Mucosa of descending colon (tissue), 3 donors: ENCODE measurements around the gene LY6G6F. TPM values are rescaled to one million over a fixed set of nuclear protein-coding genes. Genes with fewer than 3 reads are reported as not detected.

Source experiments
- ATAC-seq: fragments of 200-7000 bp; cut with Tn5 transposase; one replicate; pipeline ENCODE4 v1.9.1; 2020; ENCODE audit warnings: mild to moderate bottlenecking, moderate library complexity
- DNase-seq, 3 donors: peaks; one replicate each; pipeline ENCODE4 v3.0.0-alpha.2; 2020
- H3K36me3 ChIP-seq: fragments of 200-600 bp; one replicate; pipeline ENCODE4 v1.8.0; 2021; ENCODE audit warnings: low read depth, mild to moderate bottlenecking
- H3K4me1 ChIP-seq: fragments of 200-600 bp; one replicate; pipeline ENCODE4 v1.8.0; 2021; ENCODE audit warnings: low read depth, mild to moderate bottlenecking
- H3K4me3 ChIP-seq: fragments of 200-600 bp; one replicate; pipeline ENCODE4 v1.8.0; 2021; ENCODE audit warnings: mild to moderate bottlenecking
- H3K9me3 ChIP-seq: fragments of 200-600 bp; one replicate; pipeline ENCODE4 v1.8.0; 2021; ENCODE audit warnings: mild to moderate bottlenecking
- intact Hi-C, 2 donors: fragments of 100-400 bp; cut with DNase I in 1 of 2; cut with micrococcal nuclease in 1 of 2; formaldehyde crosslinking; loops; one replicate each; pipeline versions ENCODE4 v1.11.0 to v1.11.1; 2022; cut with DNase I, micrococcal nuclease
- total RNA-seq, 3 donors: library from RNA; stranded (reverse); fragmentation: NEBNext Ultra II Directional in 2 of 3; extraction: Animal tissue kit (Norgen Biotek cat#: 25700) in 2 of 3; gene quantifications; one replicate each; pipeline versions ENCODE4 v1.2.1 to v1.2.4, GENCODE V29; 2021 to 2023
- TF ChIP-seq, protein P1 (sequence below): fragments of 200-600 bp; IDR thresholded peaks from one replicate; pipeline ENCODE4 v1.8.0; 2022; ENCODE audit warnings: antibody characterized with exemption, mild to moderate bottlenecking
- donor health status: DM: no; HTN: no; CAD: no; lungs with moderate emphysema.
- donor health status: DM: no; HTN: no; CAD: no.
- donor health status: DM: no; HTN: yes; CAD: no.

The LY6G6F gene
- total RNA-seq, 3 donors from 2014 or later: not detected

- H3K4me1 ChIP-seq: peaks cover 11% of the 10 kb centered on the region
- intact Hi-C loops: no loop called here
- DNase-seq (no peak), ATAC-seq (no peak)
- TF ChIP-seq, protein P1, sequence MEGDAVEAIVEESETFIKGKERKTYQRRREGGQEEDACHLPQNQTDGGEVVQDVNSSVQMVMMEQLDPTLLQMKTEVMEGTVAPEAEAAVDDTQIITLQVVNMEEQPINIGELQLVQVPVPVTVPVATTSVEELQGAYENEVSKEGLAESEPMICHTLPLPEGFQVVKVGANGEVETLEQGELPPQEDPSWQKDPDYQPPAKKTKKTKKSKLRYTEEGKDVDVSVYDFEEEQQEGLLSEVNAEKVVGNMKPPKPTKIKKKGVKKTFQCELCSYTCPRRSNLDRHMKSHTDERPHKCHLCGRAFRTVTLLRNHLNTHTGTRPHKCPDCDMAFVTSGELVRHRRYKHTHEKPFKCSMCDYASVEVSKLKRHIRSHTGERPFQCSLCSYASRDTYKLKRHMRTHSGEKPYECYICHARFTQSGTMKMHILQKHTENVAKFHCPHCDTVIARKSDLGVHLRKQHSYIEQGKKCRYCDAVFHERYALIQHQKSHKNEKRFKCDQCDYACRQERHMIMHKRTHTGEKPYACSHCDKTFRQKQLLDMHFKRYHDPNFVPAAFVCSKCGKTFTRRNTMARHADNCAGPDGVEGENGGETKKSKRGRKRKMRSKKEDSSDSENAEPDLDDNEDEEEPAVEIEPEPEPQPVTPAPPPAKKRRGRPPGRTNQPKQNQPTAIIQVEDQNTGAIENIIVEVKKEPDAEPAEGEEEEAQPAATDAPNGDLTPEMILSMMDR: no peak
- H3K4me3 ChIP-seq: no peak overlapping the region
- no peaks in the 10 kb centered on the region for H3K36me3 ChIP-seq
- no peaks in the 10 kb centered on the region for H3K9me3 ChIP-seq
Observed at GRCh38 chr6:31676322-31676903, 30.3 kb upstream of the LY6G6F start.

GRCh38 chr6:31676904-31677303, 29.8 kb upstream of the LY6G6F start:
- intact Hi-C loops: no loop called here
- TF ChIP-seq, protein P1: no peak
- ATAC-seq (no peak), DNase-seq (no peak)
- peaks cover 14% of the 10 kb centered on the region for H3K4me1 ChIP-seq
- no peak overlapping the region for H3K4me3 ChIP-seq
- no peaks in the 10 kb centered on the region for H3K9me3 ChIP-seq
- no peaks in the 10 kb centered on the region for H3K36me3 ChIP-seq

DNA sequence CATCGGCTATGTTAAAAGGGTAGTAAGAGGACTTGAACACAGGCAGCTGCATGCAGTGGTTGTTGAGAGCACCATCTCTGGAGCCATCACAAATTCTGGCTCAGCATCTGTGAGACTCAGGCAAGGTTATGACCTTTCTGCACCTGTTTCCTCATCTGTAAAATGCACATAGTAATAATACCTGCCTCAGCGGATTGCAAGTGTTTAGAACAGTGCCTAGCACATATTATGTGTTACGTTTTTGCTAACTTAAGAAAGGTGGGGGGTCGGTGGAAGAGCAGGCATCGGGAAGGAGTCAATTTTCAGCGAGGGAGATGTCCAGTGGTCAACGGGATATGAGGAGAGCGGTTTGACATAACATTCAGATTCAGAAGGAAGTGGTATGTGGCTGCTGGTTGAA, 28.7 kb upstream of the LY6G6F start:
- intact Hi-C loops: no loop called here
- H3K36me3 ChIP-seq: no peaks in the 10 kb centered on the region
- TF ChIP-seq, protein P1: no peak

DNA sequence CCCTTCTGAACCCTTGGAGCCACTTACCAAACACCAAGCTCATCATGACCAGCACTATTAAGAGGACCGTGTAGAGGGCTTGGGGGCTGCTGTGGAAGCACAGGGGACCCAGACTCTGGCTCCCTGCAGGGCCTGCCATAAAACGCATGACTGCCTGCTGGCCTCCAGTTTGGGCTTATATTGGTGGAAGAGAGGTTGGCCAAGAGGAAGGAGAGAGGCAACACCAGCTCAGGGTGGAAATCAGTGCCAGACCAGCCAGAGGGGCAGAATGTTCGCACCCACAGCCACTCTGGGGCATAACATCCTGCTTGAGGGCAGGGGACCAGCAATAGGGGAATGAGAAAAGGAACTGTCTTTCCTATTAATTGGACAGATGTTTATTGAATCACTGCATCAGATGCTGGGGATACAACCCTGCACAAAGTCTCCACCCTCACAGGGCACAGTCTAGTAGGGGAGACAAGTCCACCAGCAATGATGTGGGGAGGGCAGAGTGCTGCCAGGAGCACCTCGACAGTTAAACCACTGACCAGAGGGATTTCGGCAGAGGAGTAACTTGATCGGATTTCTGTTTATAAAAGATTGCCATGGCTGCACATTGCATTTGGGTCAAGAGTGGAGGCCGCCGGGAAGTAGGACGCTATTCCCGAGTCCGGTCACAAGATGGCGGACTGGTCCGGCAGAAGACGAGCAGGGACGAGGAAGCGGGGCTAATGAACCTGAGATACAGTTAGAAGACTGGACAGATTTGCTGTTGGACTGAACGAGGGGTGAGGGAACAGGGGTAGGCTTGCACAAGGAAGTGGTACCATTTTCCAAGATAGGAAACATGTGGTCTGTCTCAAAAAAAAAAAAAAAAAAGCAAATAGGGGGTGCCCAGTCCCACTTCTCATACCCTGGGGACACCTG, 26.2 kb upstream of the LY6G6F start, which contains the start of gene LY6G5C:
LY6G5C (minus strand) TSS at position 842 of the 909 bp plus-strand sequence; CDS start at position 148, 694 bp downstream.
- no peak within 1 kb of the TSS for H3K4me3 ChIP-seq
- DNase-seq (peak; percentile 87 to 90 (median 89)), ATAC-seq (peak; percentile 87)
- H3K36me3 ChIP-seq: no peaks in the 10 kb centered on the region
- peaks cover 14% of the 10 kb centered on the region for H3K4me1 ChIP-seq
- TF ChIP-seq, protein P1: peak; percentile 68
- H3K9me3 ChIP-seq: no peaks in the 10 kb centered on the region
- intact Hi-C loops: loop anchor here in 1 of 2 donors (10.0 kb wide), 1 partner anchor 184 kb away; the partner anchor contains the start of gene NEU1

More for the DNA sequence above, 28.7 kb upstream of the LY6G6F start:
- Histone ChIP-seq H3K9me3 (no peaks in the 10 kb centered on the region), H3K4me3 (no peak overlapping the region), H3K4me1 (peaks cover 14% of the 10 kb centered on the region)
- ATAC-seq: no peak
- DNase-seq: no peak

DNA sequence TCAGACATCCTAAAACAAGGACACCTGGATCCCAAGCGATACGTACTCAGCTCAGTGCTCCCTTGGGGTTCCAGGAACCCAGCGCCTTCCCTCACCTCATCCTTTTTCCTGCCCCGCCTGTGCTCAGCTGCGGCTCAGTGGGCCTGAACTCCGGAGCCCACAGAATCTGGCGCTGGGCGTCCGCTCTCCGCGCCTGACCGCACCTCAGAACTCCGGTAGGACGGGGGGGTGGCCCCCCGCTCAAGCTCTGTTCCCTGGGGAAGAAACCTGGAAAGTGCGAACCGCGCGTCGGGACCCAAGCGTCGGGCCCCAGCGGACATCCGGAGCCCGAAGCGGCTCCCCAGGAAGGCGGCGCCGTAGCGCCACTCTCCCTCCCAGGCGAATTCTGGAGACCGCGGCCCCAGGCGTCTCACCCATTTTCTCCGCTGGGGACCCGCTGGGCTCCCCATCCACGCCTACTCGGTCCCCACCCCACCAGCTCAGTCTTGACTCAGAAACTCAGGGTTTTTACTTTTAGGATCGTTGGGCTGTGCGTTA, 25.5 kb upstream of the LY6G6F start:
- peaks cover 14% of the 10 kb centered on the region for H3K4me1 ChIP-seq
- intact Hi-C loops: loop anchor here in 1 of 2 donors (10.0 kb wide), 1 partner anchor 184 kb away; the partner anchor contains the start of gene NEU1
- TF ChIP-seq, protein P1: no peak
- no peaks in the 10 kb centered on the region for H3K9me3 ChIP-seq
- ATAC-seq (peak; percentile 60), DNase-seq (peak; percentile 56 to 73 (median 73))
- H3K36me3 ChIP-seq: no peaks in the 10 kb centered on the region
- no peak overlapping the region for H3K4me3 ChIP-seq
